Measurements from ENCODE around the gene SLC6A5.

DNA sequence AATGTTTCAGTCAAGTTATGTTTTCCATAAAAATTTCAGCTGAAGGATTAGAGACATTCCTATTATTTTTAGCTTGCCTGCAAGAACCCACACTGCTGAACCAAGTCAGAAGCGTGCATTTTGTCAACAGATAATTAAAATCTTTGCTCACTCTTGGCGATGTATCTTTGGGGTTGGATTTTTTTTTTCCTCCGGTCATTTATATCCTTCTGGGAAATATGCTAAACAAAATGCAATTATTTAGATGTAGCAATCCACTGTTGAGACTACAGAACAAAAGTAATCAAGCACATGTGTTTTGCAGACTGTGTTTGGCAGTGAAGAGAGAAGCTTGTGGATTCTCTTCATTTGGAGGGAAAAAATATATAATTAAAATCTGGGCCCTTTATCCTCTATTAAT, 54.6 kb downstream of the SLC6A5 start:
- TF ChIP-seq, protein P1, sequence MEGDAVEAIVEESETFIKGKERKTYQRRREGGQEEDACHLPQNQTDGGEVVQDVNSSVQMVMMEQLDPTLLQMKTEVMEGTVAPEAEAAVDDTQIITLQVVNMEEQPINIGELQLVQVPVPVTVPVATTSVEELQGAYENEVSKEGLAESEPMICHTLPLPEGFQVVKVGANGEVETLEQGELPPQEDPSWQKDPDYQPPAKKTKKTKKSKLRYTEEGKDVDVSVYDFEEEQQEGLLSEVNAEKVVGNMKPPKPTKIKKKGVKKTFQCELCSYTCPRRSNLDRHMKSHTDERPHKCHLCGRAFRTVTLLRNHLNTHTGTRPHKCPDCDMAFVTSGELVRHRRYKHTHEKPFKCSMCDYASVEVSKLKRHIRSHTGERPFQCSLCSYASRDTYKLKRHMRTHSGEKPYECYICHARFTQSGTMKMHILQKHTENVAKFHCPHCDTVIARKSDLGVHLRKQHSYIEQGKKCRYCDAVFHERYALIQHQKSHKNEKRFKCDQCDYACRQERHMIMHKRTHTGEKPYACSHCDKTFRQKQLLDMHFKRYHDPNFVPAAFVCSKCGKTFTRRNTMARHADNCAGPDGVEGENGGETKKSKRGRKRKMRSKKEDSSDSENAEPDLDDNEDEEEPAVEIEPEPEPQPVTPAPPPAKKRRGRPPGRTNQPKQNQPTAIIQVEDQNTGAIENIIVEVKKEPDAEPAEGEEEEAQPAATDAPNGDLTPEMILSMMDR (IDR thresholded peaks at IDR 0.05), result no peak
- TF ChIP-seq POLR2A (IDR thresholded peaks at IDR 0.05), result no peak
